Measurements from ENCODE around the gene NUDT16L1.

The NUDT16L1 gene

DNA sequence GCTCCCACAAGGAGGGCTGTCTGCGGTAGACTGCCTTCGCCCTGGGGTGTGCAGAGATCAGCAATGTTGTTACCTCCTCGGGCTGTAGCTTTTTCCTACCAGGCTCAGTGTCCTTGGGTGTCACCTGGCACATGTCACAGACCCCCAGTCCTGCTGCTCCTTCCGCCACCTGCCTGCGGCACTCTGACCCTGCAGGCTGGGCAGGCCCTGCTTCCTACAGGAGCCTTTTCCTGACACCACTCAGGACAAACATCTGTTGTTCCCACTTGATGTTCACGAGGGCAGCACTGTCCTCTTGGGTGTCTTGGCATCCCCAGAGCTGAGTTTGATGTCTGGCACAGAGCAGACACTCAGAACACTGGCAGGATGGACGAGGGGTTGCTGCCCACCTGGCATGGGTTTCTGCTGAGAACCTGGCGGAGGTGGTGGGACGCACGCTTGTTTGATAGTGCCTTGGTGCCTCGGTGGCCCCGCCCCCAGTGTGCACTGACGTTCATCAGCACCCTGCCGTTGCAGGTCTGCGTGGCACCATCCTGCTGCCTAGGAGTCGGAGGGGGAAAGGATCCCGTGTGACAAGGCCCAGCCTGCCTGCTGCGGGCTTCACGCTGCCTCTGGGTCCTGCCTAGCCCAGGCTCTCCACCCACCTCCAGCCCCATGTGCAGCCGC is 26.7 kb upstream of the NUDT16L1 start:
- Histone ChIP-seq H2AFZ (ENCODE audit: low read length) (no peak overlapping the region), H3K79me1 (ENCODE audit: low read depth, low read length) (peaks cover 6% of the 10 kb centered on the region), H3K36me3 (replicated peaks in 1 of 2; ENCODE audit: control insufficient read depth in 2 of 2, insufficient read depth in 2 of 2, low read length in 2 of 2) (peaks cover 40 to 93% of the 10 kb centered on the region in 2 donors), H3K27ac (replicated peaks; ENCODE audit: low read length) (no peak overlapping the region), H3K14ac (ENCODE audit: low read length) (no peak overlapping the region), H3K4me1 (ENCODE audit: control insufficient read depth in 2 of 2, insufficient read depth in 1 of 2, low read depth in 1 of 2, low read length in 2 of 2) (no peaks in the 10 kb centered on the region), H2BK12ac (ENCODE audit: low read length) (no peak overlapping the region), H2AK5ac (ENCODE audit: low read depth, low read length) (no peak overlapping the region), H3K18ac (ENCODE audit: low read length) (no peak overlapping the region), H4K8ac (ENCODE audit: low read depth, low read length) (no peak overlapping the region), H3K27me3 (ENCODE audit: control insufficient read depth in 3 of 3, insufficient read depth in 3 of 3, low read depth in 1 of 3, low read length in 3 of 3) (peaks cover 0 to 2% (median 0%) of the 10 kb centered on the region in 3 experiments), H2BK5ac (ENCODE audit: low read length) (peak overlapping the region; percentile 59), H3K9me3 (replicated peaks in 1 of 2; ENCODE audit: control insufficient read depth in 2 of 2, insufficient read depth in 1 of 2, low read depth in 1 of 2, low read length in 2 of 2) (no peaks in the 10 kb centered on the region), H3K4ac (ENCODE audit: low read length) (no peak overlapping the region), H4K91ac (ENCODE audit: low read depth, low read length, poor library complexity) (no peak overlapping the region), H2BK15ac (ENCODE audit: low read length) (no peak overlapping the region), H3K4me2 (ENCODE audit: insufficient read depth, low read length, poor library complexity, severe bottlenecking) (no peak overlapping the region), H3K23ac (ENCODE audit: low read depth, low read length, poor library complexity) (peak overlapping the region; percentile 53), H3K4me3 (ENCODE audit: low read length in 2 of 2) (peak overlapping the region in 1 of 2 donors; percentile 14), H2BK120ac (ENCODE audit: low read depth, low read length) (no peak overlapping the region), H3K9ac (ENCODE audit: low read depth, low read length, poor library complexity) (peak overlapping the region; percentile 12)
- WGBS, 2 donors (ENCODE audit: extremely low coverage in 2 of 2, insufficient read length in 2 of 2, insufficient replicate concordance in 1 of 2): no CpG with 5 or more reads among the region's 20 CpGs
- no peak for DNase-seq (ENCODE audit: low spot score)

DNA sequence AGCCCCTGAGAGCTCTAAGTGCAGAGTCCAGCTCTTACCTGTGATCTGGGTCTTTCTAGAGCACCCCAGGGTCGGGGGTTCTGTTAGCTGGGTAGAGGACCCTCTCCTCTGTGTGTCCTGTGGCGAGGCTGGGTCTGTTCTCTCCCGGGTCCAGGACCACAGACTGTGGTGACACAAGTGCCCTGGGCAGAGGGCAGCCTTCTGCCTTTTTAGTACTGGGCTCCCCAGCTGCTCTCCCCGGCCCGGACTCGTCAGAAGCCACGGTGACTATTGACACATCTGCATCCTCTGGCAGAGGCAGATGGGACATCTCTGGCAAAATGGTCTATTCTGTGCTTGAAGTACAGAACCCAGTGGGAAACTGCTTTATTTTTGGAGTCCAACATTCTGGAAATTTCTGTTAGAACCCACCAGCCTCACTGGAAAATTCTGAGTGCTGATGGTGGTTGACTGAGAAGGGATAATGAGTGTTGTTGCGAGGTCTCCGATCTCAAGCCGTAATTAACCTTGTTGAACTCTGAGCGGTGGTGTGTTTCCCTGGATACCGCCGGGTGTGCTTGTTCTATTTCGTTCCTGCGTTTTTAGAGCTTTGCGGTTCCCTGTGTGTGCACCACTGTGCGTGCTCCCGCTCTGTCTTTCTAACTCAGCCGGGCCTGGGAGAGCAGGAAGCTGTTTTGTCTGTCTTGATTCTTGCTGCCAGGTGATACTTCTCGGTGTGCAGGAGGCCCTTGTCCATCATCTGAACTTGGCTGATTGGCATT is 26.0 kb upstream of the NUDT16L1 start:
- Histone ChIP-seq H3K27ac (replicated peaks; ENCODE audit: low read length) (no peak overlapping the region), H4K8ac (ENCODE audit: low read depth, low read length) (no peak overlapping the region), H3K4me1 (ENCODE audit: control insufficient read depth in 2 of 2, insufficient read depth in 1 of 2, low read depth in 1 of 2, low read length in 2 of 2) (no peaks in the 10 kb centered on the region), H3K23ac (ENCODE audit: low read depth, low read length, poor library complexity) (peak overlapping the region; percentile 53), H2BK5ac (ENCODE audit: low read length) (peak overlapping the region; percentile 59), H3K14ac (ENCODE audit: low read length) (no peak overlapping the region), H3K4ac (ENCODE audit: low read length) (no peak overlapping the region), H2AK5ac (ENCODE audit: low read depth, low read length) (no peak overlapping the region), H2BK15ac (ENCODE audit: low read length) (no peak overlapping the region), H3K79me1 (ENCODE audit: low read depth, low read length) (peaks cover 3% of the 10 kb centered on the region), H3K9me3 (replicated peaks in 1 of 2; ENCODE audit: control insufficient read depth in 2 of 2, insufficient read depth in 1 of 2, low read depth in 1 of 2, low read length in 2 of 2) (no peaks in the 10 kb centered on the region), H2AFZ (ENCODE audit: low read length) (no peak overlapping the region), H3K9ac (ENCODE audit: low read depth, low read length, poor library complexity) (peak overlapping the region; percentile 47), H3K36me3 (replicated peaks in 1 of 2; ENCODE audit: control insufficient read depth in 2 of 2, insufficient read depth in 2 of 2, low read length in 2 of 2) (peaks cover 37 to 93% of the 10 kb centered on the region in 2 donors), H3K4me3 (ENCODE audit: low read length in 2 of 2) (no peak overlapping the region), H3K4me2 (ENCODE audit: insufficient read depth, low read length, poor library complexity, severe bottlenecking) (no peak overlapping the region), H2BK12ac (ENCODE audit: low read length) (no peak overlapping the region), H2BK120ac (ENCODE audit: low read depth, low read length) (no peak overlapping the region), H3K27me3 (ENCODE audit: control insufficient read depth in 3 of 3, insufficient read depth in 3 of 3, low read depth in 1 of 3, low read length in 3 of 3) (peaks cover 0 to 2% (median 0%) of the 10 kb centered on the region in 3 experiments), H3K18ac (ENCODE audit: low read length) (no peak overlapping the region), H4K91ac (ENCODE audit: low read depth, low read length, poor library complexity) (no peak overlapping the region)
- no CpG with 5 or more reads among the region's 20 CpGs for WGBS, 2 donors (ENCODE audit: extremely low coverage in 2 of 2, insufficient read length in 2 of 2, insufficient replicate concordance in 1 of 2)
- DNase-seq (ENCODE audit: low spot score): no peak

DNA sequence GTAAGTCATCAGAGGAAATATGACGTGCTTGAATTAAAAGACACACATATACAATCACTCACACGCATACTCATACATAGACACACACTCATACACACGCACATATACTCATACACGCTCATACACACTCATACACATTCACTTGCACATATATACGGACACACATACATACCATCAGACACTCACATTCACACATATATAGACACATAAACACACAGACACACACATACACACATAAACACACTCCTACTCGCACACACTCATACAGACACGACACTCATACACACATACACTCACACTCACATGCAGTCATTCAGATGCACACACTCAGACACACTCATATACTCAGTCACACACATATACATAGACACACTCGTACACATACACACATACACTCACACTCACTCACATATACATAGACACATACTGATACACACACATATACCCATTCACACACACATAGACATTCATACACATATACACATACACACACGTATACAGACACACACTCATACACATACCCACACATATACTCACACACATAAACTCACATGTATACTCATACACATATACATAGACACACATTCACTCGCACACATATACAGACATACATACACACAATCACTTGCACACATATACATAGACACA is 24.9 kb upstream of the NUDT16L1 start:
- Histone ChIP-seq H3K4ac (ENCODE audit: low read length) (no peak overlapping the region), H3K9ac (ENCODE audit: low read depth, low read length, poor library complexity) (peak overlapping the region; percentile 36), H3K27ac (replicated peaks; ENCODE audit: low read length) (no peak overlapping the region), H3K79me1 (ENCODE audit: low read depth, low read length) (peaks cover 3% of the 10 kb centered on the region), H2AK5ac (ENCODE audit: low read depth, low read length) (no peak overlapping the region), H4K8ac (ENCODE audit: low read depth, low read length) (no peak overlapping the region), H3K9me3 (replicated peaks in 1 of 2; ENCODE audit: control insufficient read depth in 2 of 2, insufficient read depth in 1 of 2, low read depth in 1 of 2, low read length in 2 of 2) (no peaks in the 10 kb centered on the region), H2BK12ac (ENCODE audit: low read length) (no peak overlapping the region), H2AFZ (ENCODE audit: low read length) (no peak overlapping the region), H2BK120ac (ENCODE audit: low read depth, low read length) (no peak overlapping the region), H3K27me3 (ENCODE audit: control insufficient read depth in 3 of 3, insufficient read depth in 3 of 3, low read depth in 1 of 3, low read length in 3 of 3) (peaks cover 0 to 2% (median 0%) of the 10 kb centered on the region in 3 experiments), H3K4me3 (ENCODE audit: low read length in 2 of 2) (no peak overlapping the region), H2BK5ac (ENCODE audit: low read length) (no peak overlapping the region), H4K91ac (ENCODE audit: low read depth, low read length, poor library complexity) (no peak overlapping the region), H2BK15ac (ENCODE audit: low read length) (no peak overlapping the region), H3K23ac (ENCODE audit: low read depth, low read length, poor library complexity) (no peak overlapping the region), H3K36me3 (replicated peaks in 1 of 2; ENCODE audit: control insufficient read depth in 2 of 2, insufficient read depth in 2 of 2, low read length in 2 of 2) (peaks cover 36 to 96% of the 10 kb centered on the region in 2 donors), H3K14ac (ENCODE audit: low read length) (no peak overlapping the region), H3K18ac (ENCODE audit: low read length) (no peak overlapping the region), H3K4me1 (ENCODE audit: control insufficient read depth in 2 of 2, insufficient read depth in 1 of 2, low read depth in 1 of 2, low read length in 2 of 2) (no peaks in the 10 kb centered on the region), H3K4me2 (ENCODE audit: insufficient read depth, low read length, poor library complexity, severe bottlenecking) (no peak overlapping the region)
- DNase-seq (ENCODE audit: low spot score): no peak
- WGBS, 2 donors (ENCODE audit: extremely low coverage in 2 of 2, insufficient read length in 2 of 2, insufficient replicate concordance in 1 of 2): 99 to 100% methylated on average over 5 to 7 of the region's 10 CpGs
